Adrenal gland (tissue), 5 donors: ENCODE measurements around the gene IGSF9.

Source experiments
- POLR2A ChIP-seq, 2 donors: fragments of 450-650 bp; IDR thresholded peaks; one replicate each; pipeline ENCODE4 v1.6.1; 2017; ENCODE audit warnings: antibody characterized with exemption in 2 of 2, mild to moderate bottlenecking in 2 of 2, moderate library complexity in 1 of 2
- TF ChIP-seq, protein P1 (sequence below), 6 experiments: fragments of 450-650 bp in 4 of 6; fragments of 200-600 bp in 2 of 6; sonication (generic) in 1 of 6; IDR thresholded peaks; 1 replicate in 5 of 6; 2 replicates in 1 of 6; pipeline versions ENCODE4 v1.5.1 to v1.8.0; 2016 to 2021; ENCODE audit warnings: antibody characterized with exemption in 6 of 6, mild to moderate bottlenecking in 2 of 6, moderate library complexity in 1 of 6
- donor health status: DM: no; HTN: no; CAD: no.

DNA sequence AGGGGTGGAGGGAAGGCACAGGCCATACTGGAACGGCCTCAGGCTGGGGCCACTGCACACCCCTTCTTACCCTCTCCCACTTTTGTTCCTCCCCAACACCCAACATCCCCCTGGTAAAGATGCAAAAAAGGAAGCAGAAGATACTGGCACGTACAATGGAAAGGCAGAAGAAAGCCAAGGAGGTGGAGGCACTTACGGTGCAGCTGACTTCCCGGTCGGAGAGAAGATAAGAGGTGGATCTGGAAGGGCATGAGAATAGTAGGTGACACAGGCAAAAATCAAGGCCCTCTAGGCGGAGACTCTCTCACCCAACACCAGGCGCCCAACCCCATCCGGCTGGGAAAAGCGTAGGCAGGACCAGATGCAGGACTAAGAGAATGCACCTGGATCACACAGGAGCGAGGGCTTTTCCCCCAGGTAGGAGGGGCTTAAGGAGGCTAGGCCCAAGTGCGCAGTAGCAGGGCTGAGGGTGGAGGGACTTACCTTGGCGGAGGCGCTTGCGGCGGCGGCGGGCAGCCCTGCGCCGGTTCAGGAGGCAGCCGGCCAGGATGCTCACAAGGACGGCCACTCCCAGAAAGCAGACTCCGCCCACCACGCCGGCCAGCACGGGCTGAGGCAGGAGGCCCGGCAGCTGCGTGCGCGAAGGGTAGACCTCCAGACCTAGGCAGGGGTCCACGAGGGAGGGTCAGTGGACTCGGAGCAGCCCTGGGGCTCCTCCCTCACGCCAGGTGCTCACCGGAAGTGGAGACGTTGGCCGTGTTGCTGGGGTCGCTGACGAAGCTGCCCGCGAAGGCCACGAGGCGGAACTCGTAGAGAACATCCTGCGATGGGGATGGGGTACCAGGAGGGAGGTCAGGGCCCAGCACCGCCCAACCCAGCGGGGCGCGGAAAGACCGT lies 16.0 kb downstream of the IGSF9 start:
- TF ChIP-seq POLR2A (IDR thresholded peaks at IDR 0.05) = no peak
- TF ChIP-seq, protein P1, sequence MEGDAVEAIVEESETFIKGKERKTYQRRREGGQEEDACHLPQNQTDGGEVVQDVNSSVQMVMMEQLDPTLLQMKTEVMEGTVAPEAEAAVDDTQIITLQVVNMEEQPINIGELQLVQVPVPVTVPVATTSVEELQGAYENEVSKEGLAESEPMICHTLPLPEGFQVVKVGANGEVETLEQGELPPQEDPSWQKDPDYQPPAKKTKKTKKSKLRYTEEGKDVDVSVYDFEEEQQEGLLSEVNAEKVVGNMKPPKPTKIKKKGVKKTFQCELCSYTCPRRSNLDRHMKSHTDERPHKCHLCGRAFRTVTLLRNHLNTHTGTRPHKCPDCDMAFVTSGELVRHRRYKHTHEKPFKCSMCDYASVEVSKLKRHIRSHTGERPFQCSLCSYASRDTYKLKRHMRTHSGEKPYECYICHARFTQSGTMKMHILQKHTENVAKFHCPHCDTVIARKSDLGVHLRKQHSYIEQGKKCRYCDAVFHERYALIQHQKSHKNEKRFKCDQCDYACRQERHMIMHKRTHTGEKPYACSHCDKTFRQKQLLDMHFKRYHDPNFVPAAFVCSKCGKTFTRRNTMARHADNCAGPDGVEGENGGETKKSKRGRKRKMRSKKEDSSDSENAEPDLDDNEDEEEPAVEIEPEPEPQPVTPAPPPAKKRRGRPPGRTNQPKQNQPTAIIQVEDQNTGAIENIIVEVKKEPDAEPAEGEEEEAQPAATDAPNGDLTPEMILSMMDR (IDR thresholded peaks at IDR 0.05) = no peak
